Measurements from ENCODE around the gene LHX3. TPM values are rescaled to one million over a fixed set of nuclear protein-coding genes. Genes with fewer than 3 reads are reported as not detected.

Gene LHX3
- total and polyA plus RNA-seq, 2 of the 8 experiments (the other 6 are each of a cell fraction or from before 2014, with no cell fraction given): 0.02 TPM; not detected in 1

- no peak overlapping the region for H3K27ac ChIP-seq (ENCODE audit: low read depth, low read length)
- H3K23me2 ChIP-seq (ENCODE audit: low read depth, low read length): peaks cover under 1% of the 10 kb centered on the region; the same call in 1 of the 2 replicates
- peaks cover 2 to 5% (median 4%) of the 10 kb centered on the region in 4 experiments; a peak in 6 of 7 replicates for H3K4me1 ChIP-seq (replicated peaks in 1 of 4; ENCODE audit: control insufficient read depth in 3 of 4, insufficient read depth in 4 of 4, low read length in 3 of 4)
- DNase-seq (ENCODE audit: low read depth in 1 of 2, low spot score in 2 of 2) (no peak), FAIRE-seq (no peak)
- H3K56ac ChIP-seq (replicated peaks; ENCODE audit: insufficient read length, low read depth, low read length): no peak overlapping the region
- no peak overlapping the region; the same call in 1 of the 2 replicates for H2BK5ac ChIP-seq (ENCODE audit: low read depth, low read length)
- peaks cover 4% of the 10 kb centered on the region; the same call in 1 of the 2 replicates for H3K79me1 ChIP-seq (ENCODE audit: low read depth, low read length)
- no peaks in the 10 kb centered on the region for H3K79me2 ChIP-seq (ENCODE audit: control insufficient read depth in 1 of 2, insufficient read depth in 2 of 2, low read length in 2 of 2)
- no peak overlapping the region for H2BK15ac ChIP-seq (ENCODE audit: low read length)
- no peak overlapping the region for H2AFZ ChIP-seq (ENCODE audit: low read length)
- H4K20me1 ChIP-seq (replicated peaks in 1 of 2; ENCODE audit: control insufficient read depth in 1 of 2, insufficient read depth in 2 of 2, low read length in 2 of 2): peaks cover 18 to 32% of the 10 kb centered on the region in 2 experiments
- H2BK120ac ChIP-seq (replicated peaks; ENCODE audit: low read depth, low read length): no peak overlapping the region
- no peak overlapping the region for H3K9ac ChIP-seq (replicated peaks in 1 of 4; ENCODE audit: extremely low read depth in 1 of 4, low read depth in 3 of 4, low read length in 3 of 4)
- no peak overlapping the region for H3K4ac ChIP-seq (replicated peaks; ENCODE audit: insufficient read length, low read depth, low read length)
- H4K91ac ChIP-seq (replicated peaks; ENCODE audit: insufficient read length, low read length): no peak overlapping the region
- H3K18ac ChIP-seq (ENCODE audit: extremely low read depth, low read length): no peak overlapping the region
- H3K9me3 ChIP-seq (ENCODE audit: insufficient read depth in 2 of 2, low read depth in 1 of 2, low read length in 1 of 2): peaks cover 0 to 4% of the 10 kb centered on the region in 2 experiments; a peak in 1 of 4 replicates
- H3K4me3 ChIP-seq (ENCODE audit: extremely low read depth in 1 of 4, insufficient read depth in 2 of 4, low read depth in 3 of 4, low read length in 4 of 4): no peak overlapping the region
- ChIA-PET POLR2A (ENCODE audit: partially characterized antibody) (interaction anchor here (0.8 to 1.4 kb wide), 2 partner anchors 13 to 33 kb away, joined by 4 read pairs; no protein-coding TSS in a partner anchor), CTCF (ENCODE audit: partially characterized antibody) (interaction anchor here (0.7 to 2.5 kb wide), 14 partner anchors 8 to 243 kb away, joined by 3 to 11 read pairs (median 4); no protein-coding TSS in a partner anchor)
- TF ChIP-seq EZH2 (IDR thresholded peaks at IDR 0.05; ENCODE audit: low read depth, low read length, severe bottlenecking) (no peak), RBBP5 (IDR thresholded peaks at IDR 0.05; ENCODE audit: borderline replicate concordance, low read depth, low read length) (no peak), SIRT6 (IDR thresholded peaks at IDR 0.05; ENCODE audit: low read length) (no peak), RAD21 (IDR thresholded peaks at IDR 0.05 in 1 of 2, conservative IDR thresholded peaks at IDR 0.05 in 1 of 2; ENCODE audit: low read depth in 2 of 2, low read length in 2 of 2) (peak in 1 of 2 experiments; percentile 7; a peak in 1 of 4 replicates), CTCF (IDR thresholded peaks at IDR 0.05; ENCODE audit: control extremely low read depth in 1 of 3, insufficient read depth in 1 of 3, low read depth in 1 of 3, low read length in 3 of 3) (peak in 1 of 3 experiments; percentile 16; a peak in 1 of 4 replicates)
- peaks cover 2 to 20% (median 13%) of the 10 kb centered on the region in 4 experiments; a peak in 7 of 8 replicates for H3K36me3 ChIP-seq (ENCODE audit: control insufficient read depth in 2 of 4, insufficient read depth in 4 of 4, low read length in 3 of 4)
- H3K14ac ChIP-seq (ENCODE audit: insufficient read length): no peak overlapping the region
- H2BK20ac ChIP-seq (ENCODE audit: low read length): no peak overlapping the region
- H4K8ac ChIP-seq (ENCODE audit: extremely low read depth, insufficient read depth, low read length): no peak overlapping the region
- no peak overlapping the region for H3K23ac ChIP-seq (ENCODE audit: insufficient read length)
- 84% methylated on average over 17 of the region's 17 CpGs; no CpG with 5 or more reads in 1 of the 2 experiments for WGBS, 2 experiments (ENCODE audit: extremely low coverage in 1 of 2, insufficient coverage in 1 of 2, insufficient read length in 1 of 2, insufficient replicate concordance in 2 of 2, low coverage in 1 of 2, low lambda C conversion rate in 2 of 2, missing lambda C conversion rate in 1 of 2)
- no peak overlapping the region for H2AK5ac ChIP-seq (ENCODE audit: low read depth, low read length)
- no peak overlapping the region for H2BK12ac ChIP-seq (ENCODE audit: low read depth, low read length)
- no peak overlapping the region for H3K4me2 ChIP-seq (ENCODE audit: insufficient read depth in 1 of 2, low read depth in 2 of 2, low read length in 2 of 2)
- no peak overlapping the region for H4K5ac ChIP-seq (ENCODE audit: insufficient read length, low read depth, low read length)
- H3K27me3 ChIP-seq (replicated peaks in 1 of 4; ENCODE audit: control insufficient read depth in 3 of 4, extremely low read depth in 1 of 4, insufficient read depth in 3 of 4, low read length in 3 of 4): peaks cover under 1 to 14% (median 12%) of the 10 kb centered on the region in 4 experiments
Measured at GRCh38 chr9:136209786-136210185, 4.9 kb upstream of the LHX3 start.

Measured in H1 (cell line).